ENCODE data around the gene FAM169A. TPM values are rescaled to one million over a fixed set of nuclear protein-coding genes. Genes with fewer than 3 reads are reported as not detected.

Gene FAM169A
- total RNA-seq, 4 donors from 2014 or later: 0.17 to 2.3 (median 0.33) TPM; not detected in 1

- no peak for TF ChIP-seq CTCF (IDR thresholded peaks at IDR 0.05; ENCODE audit: low read depth)
These were observed 14.4 kb downstream of the FAM169A start for GRCh38 chr5:74851684-74852353.

GRCh38 chr5:74850789-74851425, 15.3 kb downstream of the FAM169A start:
- no peak for TF ChIP-seq CTCF (IDR thresholded peaks at IDR 0.05; ENCODE audit: low read depth)

GRCh38 chr5:74850030-74850429, 16.2 kb downstream of the FAM169A start:
- TF ChIP-seq CTCF (IDR thresholded peaks at IDR 0.05; ENCODE audit: low read depth): no peak

- TF ChIP-seq CTCF (IDR thresholded peaks at IDR 0.05; ENCODE audit: low read depth): no peak
These were observed 17.6 kb downstream of the FAM169A start for GRCh38 chr5:74848553-74849025.

- no peak for TF ChIP-seq CTCF (IDR thresholded peaks at IDR 0.05; ENCODE audit: low read depth)
These were observed 27.0 kb downstream of the FAM169A start for GRCh38 chr5:74839229-74839628.

GRCh38 chr5:74838262-74838661, 27.9 kb downstream of the FAM169A start:
- no peak for TF ChIP-seq CTCF (IDR thresholded peaks at IDR 0.05; ENCODE audit: low read depth)

GRCh38 chr5:74837115-74837514, 29.1 kb downstream of the FAM169A start:
- TF ChIP-seq CTCF (IDR thresholded peaks at IDR 0.05; ENCODE audit: low read depth): no peak

All from subcutaneous adipose tissue (tissue), 4 donors.